Measurements from ENCODE around the gene DNAH14.
"Not testable (repeated sequence)": the region's sequence is repeated elsewhere in the genome, so short reads cannot be mapped to it uniquely, and the experiment has no call there.

DNAH14 gene

GRCh38 chr1:225360119-225360518 is 430.6 kb downstream of the DNAH14 start:
- no peak for DNase-seq

GRCh38 chr1:225361176-225361575 is 431.7 kb downstream of the DNAH14 start:
- no peak for DNase-seq

- DNase-seq, result no peak
These were observed 433.3 kb downstream of the DNAH14 start for GRCh38 chr1:225362805-225363204.

- DNase-seq, result no peak
These were observed 435.0 kb downstream of the DNAH14 start for GRCh38 chr1:225364439-225364838.

GRCh38 chr1:225366018-225366417 is 436.5 kb downstream of the DNAH14 start:
- no peak for DNase-seq

GRCh38 chr1:225366552-225366951 is 437.1 kb downstream of the DNAH14 start:
- no peak for DNase-seq

- DNase-seq, result no peak
These were observed 438.6 kb downstream of the DNAH14 start for GRCh38 chr1:225368036-225368552.

- no peak for DNase-seq
These were observed 442.0 kb downstream of the DNAH14 start for GRCh38 chr1:225371366-225372010.

- no peak for DNase-seq
These were observed 443.7 kb downstream of the DNAH14 start for GRCh38 chr1:225373155-225373554.

- no peak for DNase-seq
These were observed 445.5 kb downstream of the DNAH14 start for GRCh38 chr1:225374996-225375395.

- no peak for DNase-seq
These were observed 449.4 kb downstream of the DNAH14 start for GRCh38 chr1:225378880-225379279.

GRCh38 chr1:225380691-225381090 is 451.2 kb downstream of the DNAH14 start:
- no peak for DNase-seq

- DNase-seq, result not testable (repeated sequence)
These were observed 457.4 kb downstream of the DNAH14 start for GRCh38 chr1:225386860-225387259.

GRCh38 chr1:225388372-225388771 is 458.9 kb downstream of the DNAH14 start:
- no peak for DNase-seq

- DNase-seq, result no peak
These were observed 460.4 kb downstream of the DNAH14 start for GRCh38 chr1:225389843-225390242.

- DNase-seq, result no peak
These were observed 466.9 kb downstream of the DNAH14 start for GRCh38 chr1:225396357-225396756.

- no peak for DNase-seq
These were observed 471.5 kb downstream of the DNAH14 start for GRCh38 chr1:225400968-225401367.

GRCh38 chr1:225406976-225407725 is 477.7 kb downstream of the DNAH14 start:
- DNase-seq, result no peak

GRCh38 chr1:225407755-225408154 is 478.3 kb downstream of the DNAH14 start:
- DNase-seq, result no peak

GRCh38 chr1:225408249-225408648 is 478.8 kb downstream of the DNAH14 start:
- DNase-seq, result no peak

GRCh38 chr1:225409051-225409450 is 479.6 kb downstream of the DNAH14 start:
- DNase-seq, result no peak

- DNase-seq, result no peak
These were observed 480.6 kb downstream of the DNAH14 start for GRCh38 chr1:225410036-225410435.

GRCh38 chr1:225412321-225412720 is 482.8 kb downstream of the DNAH14 start:
- DNase-seq, result no peak

GRCh38 chr1:225412803-225413351 is 483.4 kb downstream of the DNAH14 start:
- no peak for DNase-seq
